Thyroid gland (tissue), 4 donors: ENCODE measurements around the gene ATR. TPM values are rescaled to one million over a fixed set of nuclear protein-coding genes. Genes with fewer than 3 reads are reported as not detected.

ENCODE experiments used
- DNase-seq, 2 donors: peaks; one replicate each; pipeline ENCODE4 v3.0.0-alpha.2; 2019
- H3K27ac ChIP-seq, 3 donors: fragments of 200-600 bp; sonication (generic); 1 replicate in 2 of 3; 2 replicates in 1 of 3; pipeline ENCODE4 v1.5.1; 2016 to 2019; ENCODE audit warnings: mild to moderate bottlenecking in 1 of 3, moderate library complexity in 1 of 3
- H3K27me3 ChIP-seq: fragments of 200-600 bp; sonication (generic); one replicate; pipeline ENCODE4 v1.5.1; 2019
- H3K36me3 ChIP-seq, 2 donors: fragments of 200-600 bp; sonication (generic); one replicate each; pipeline ENCODE4 v1.5.1; 2016 to 2019
- H3K4me1 ChIP-seq, 2 donors: fragments of 200-600 bp; sonication (generic); one replicate each; pipeline ENCODE4 v1.5.1; 2017 to 2019
- H3K4me3 ChIP-seq, 3 donors: fragments of 200-600 bp; sonication (generic); replicated peaks in 1 of 3; 1 replicate in 2 of 3; 2 replicates in 1 of 3; pipeline ENCODE4 v1.5.1; 2016; ENCODE audit warnings: mild to moderate bottlenecking in 1 of 3
- H3K9me3 ChIP-seq: fragments of 200-600 bp; sonication (generic); one replicate; pipeline ENCODE4 v1.5.1; 2017
- CTCF ChIP-seq, 6 experiments: fragments of 200-600 bp in 3 of 6; fragments of 450-650 bp in 3 of 6; sonication (generic) in 3 of 6; IDR thresholded peaks; one replicate each; pipeline ENCODE4 v1.5.1; 2016 to 2019; ENCODE audit warnings: antibody characterized with exemption in 6 of 6, mild to moderate bottlenecking in 2 of 6, inconsistent platforms in 1 of 6, moderate library complexity in 1 of 6
- POLR2A ChIP-seq, 2 donors: fragments of 450-650 bp; IDR thresholded peaks; one replicate each; pipeline ENCODE4 v1.6.1; 2017; ENCODE audit warnings: antibody characterized with exemption in 2 of 2, mild to moderate bottlenecking in 2 of 2, moderate library complexity in 1 of 2
- WGBS, 2 donors: methylation state at CpG; one replicate each; pipeline ENCODE4 v1.1.5; 2017; 5-methylcytosine and 5-hydroxymethylcytosine counted together
- intact Hi-C: fragments of 100-400 bp; cut with DNase I; formaldehyde crosslinking; loops from one replicate; pipeline ENCODE4 v1.15.1; 2023
- total RNA-seq, 4 donors: library from RNA; depleted of rRNA; stranded (reverse); fragments of >200 nt; gene quantifications; one replicate each; pipeline ENCODE4 v1.2.3, GENCODE V29; 2016

Gene ATR
- total RNA-seq, 4 donors from 2014 or later = 38.7 to 62.1 (median 46.3) TPM

- Histone ChIP-seq H3K4me1 (no peaks in the 10 kb centered on the region), H3K27ac (no peak overlapping the region), H3K9me3 (no peaks in the 10 kb centered on the region), H3K4me3 (no peak overlapping the region), H3K36me3 (peaks cover 0 to 3% of the 10 kb centered on the region in 2 donors), H3K27me3 (no peaks in the 10 kb centered on the region)
- intact Hi-C loops = no loop called here
- no peak for DNase-seq
- no peak for TF ChIP-seq POLR2A (IDR thresholded peaks at IDR 0.05)
- TF ChIP-seq CTCF (IDR thresholded peaks at IDR 0.05) = no peak
- 97 to 99% methylated on average over 3 of the region's 3 CpGs for WGBS, 2 donors
Measured at GRCh38 chr3:142467768-142468167, 110.8 kb downstream of the ATR start.

- no peak overlapping the region for H3K4me3 ChIP-seq
- no peaks in the 10 kb centered on the region for H3K27me3 ChIP-seq
- no peaks in the 10 kb centered on the region for H3K9me3 ChIP-seq
- H3K36me3 ChIP-seq = peaks cover 5 to 7% of the 10 kb centered on the region in 2 donors
- DNase-seq = no peak
- intact Hi-C loops = no loop called here
- no peaks in the 10 kb centered on the region for H3K4me1 ChIP-seq
- TF ChIP-seq CTCF (IDR thresholded peaks at IDR 0.05) = no peak
- TF ChIP-seq POLR2A (IDR thresholded peaks at IDR 0.05) = no peak
- no peak overlapping the region for H3K27ac ChIP-seq
- WGBS, 2 donors = 94 to 95% methylated on average over 3 of the region's 3 CpGs
Measured at GRCh38 chr3:142460689-142461088, 117.8 kb downstream of the ATR start.

- DNase-seq = no peak
- H3K27me3 ChIP-seq = no peaks in the 10 kb centered on the region
- peaks cover 5 to 7% of the 10 kb centered on the region in 2 donors for H3K36me3 ChIP-seq
- intact Hi-C loops = no loop called here
- no peaks in the 10 kb centered on the region for H3K9me3 ChIP-seq
- WGBS, 2 donors = 98% methylated on average over 2 of the region's 2 CpGs
- H3K4me1 ChIP-seq = no peaks in the 10 kb centered on the region
- no peak overlapping the region for H3K4me3 ChIP-seq
- no peak overlapping the region for H3K27ac ChIP-seq
- TF ChIP-seq CTCF (IDR thresholded peaks at IDR 0.05) = no peak
- TF ChIP-seq POLR2A (IDR thresholded peaks at IDR 0.05) = no peak
Measured at GRCh38 chr3:142459929-142460328, 118.6 kb downstream of the ATR start.

- 94 to 95% methylated on average over 3 of the region's 3 CpGs for WGBS, 2 donors
- TF ChIP-seq CTCF (IDR thresholded peaks at IDR 0.05) = no peak
- no peak for TF ChIP-seq POLR2A (IDR thresholded peaks at IDR 0.05)
Measured at GRCh38 chr3:142459096-142459495, 119.4 kb downstream of the ATR start.

GRCh38 chr3:142450881-142451280, 127.7 kb downstream of the ATR start:
- H3K4me1 ChIP-seq = peaks cover 5 to 9% of the 10 kb centered on the region in 2 donors
- no peak for TF ChIP-seq POLR2A (IDR thresholded peaks at IDR 0.05)
- 95 to 97% methylated on average over 5 of the region's 5 CpGs for WGBS, 2 donors
- no peaks in the 10 kb centered on the region for H3K9me3 ChIP-seq
- no peaks in the 10 kb centered on the region for H3K27me3 ChIP-seq
- intact Hi-C loops = no loop called here
- H3K4me3 ChIP-seq = no peak overlapping the region
- no peak overlapping the region for H3K27ac ChIP-seq
- DNase-seq = no peak
- H3K36me3 ChIP-seq = no peaks in the 10 kb centered on the region

More at GRCh38 chr3:142459096-142459495, 119.4 kb downstream of the ATR start:
- Histone ChIP-seq H3K27me3 (no peaks in the 10 kb centered on the region), H3K27ac (no peak overlapping the region), H3K4me3 (no peak overlapping the region), H3K9me3 (no peaks in the 10 kb centered on the region), H3K4me1 (no peaks in the 10 kb centered on the region), H3K36me3 (peaks cover 5 to 7% of the 10 kb centered on the region in 2 donors)
- intact Hi-C loops = no loop called here
- DNase-seq = no peak

- intact Hi-C loops = no loop called here
- H3K9me3 ChIP-seq = no peaks in the 10 kb centered on the region
- H3K4me1 ChIP-seq = peaks cover 10 to 14% of the 10 kb centered on the region in 2 donors
- H3K27ac ChIP-seq = no peak overlapping the region
- H3K36me3 ChIP-seq = no peaks in the 10 kb centered on the region
- DNase-seq = no peak
- TF ChIP-seq CTCF (IDR thresholded peaks at IDR 0.05) (no peak), POLR2A (IDR thresholded peaks at IDR 0.05) (no peak)
- WGBS, 2 donors = 95 to 96% methylated on average over 3 of the region's 3 CpGs
- no peak overlapping the region for H3K4me3 ChIP-seq
- no peaks in the 10 kb centered on the region for H3K27me3 ChIP-seq
Measured at GRCh38 chr3:142450189-142450588, 128.3 kb downstream of the ATR start.
